ENCODE results near the gene TSEN34.
"Not testable (repeated sequence)": the region's sequence is repeated elsewhere in the genome, so short reads cannot be mapped to it uniquely, and the experiment has no call there.

Gene TSEN34

DNA sequence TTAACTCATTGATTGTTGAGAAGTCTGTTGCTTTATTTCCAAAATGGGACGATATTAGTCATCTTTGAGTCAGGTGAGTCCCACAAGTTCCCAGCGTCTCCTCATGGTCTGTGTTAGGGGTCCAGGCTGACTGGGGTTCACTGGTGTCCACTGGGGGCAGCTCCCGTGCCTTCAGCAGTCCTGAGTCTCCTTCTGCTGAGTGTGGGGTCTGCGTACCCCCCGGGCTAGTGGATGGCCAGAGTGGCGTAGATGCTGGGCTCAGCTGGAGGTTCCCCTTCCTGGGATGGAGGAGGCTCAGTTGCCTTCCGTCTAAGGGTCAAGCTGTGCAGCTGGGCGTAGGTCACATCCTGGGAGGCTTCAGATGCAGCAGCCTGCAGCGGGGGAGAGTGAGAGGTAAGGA is 25.8 kb downstream of the TSEN34 start:
- TF ChIP-seq, protein P1, sequence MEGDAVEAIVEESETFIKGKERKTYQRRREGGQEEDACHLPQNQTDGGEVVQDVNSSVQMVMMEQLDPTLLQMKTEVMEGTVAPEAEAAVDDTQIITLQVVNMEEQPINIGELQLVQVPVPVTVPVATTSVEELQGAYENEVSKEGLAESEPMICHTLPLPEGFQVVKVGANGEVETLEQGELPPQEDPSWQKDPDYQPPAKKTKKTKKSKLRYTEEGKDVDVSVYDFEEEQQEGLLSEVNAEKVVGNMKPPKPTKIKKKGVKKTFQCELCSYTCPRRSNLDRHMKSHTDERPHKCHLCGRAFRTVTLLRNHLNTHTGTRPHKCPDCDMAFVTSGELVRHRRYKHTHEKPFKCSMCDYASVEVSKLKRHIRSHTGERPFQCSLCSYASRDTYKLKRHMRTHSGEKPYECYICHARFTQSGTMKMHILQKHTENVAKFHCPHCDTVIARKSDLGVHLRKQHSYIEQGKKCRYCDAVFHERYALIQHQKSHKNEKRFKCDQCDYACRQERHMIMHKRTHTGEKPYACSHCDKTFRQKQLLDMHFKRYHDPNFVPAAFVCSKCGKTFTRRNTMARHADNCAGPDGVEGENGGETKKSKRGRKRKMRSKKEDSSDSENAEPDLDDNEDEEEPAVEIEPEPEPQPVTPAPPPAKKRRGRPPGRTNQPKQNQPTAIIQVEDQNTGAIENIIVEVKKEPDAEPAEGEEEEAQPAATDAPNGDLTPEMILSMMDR (conservative IDR thresholded peaks at IDR 0.05), result no peak
- TF ChIP-seq ZFX (IDR thresholded peaks at IDR 0.05), result no peak
- H3K27ac ChIP-seq, result no peak overlapping the region

- not testable (repeated sequence) for H3K27ac ChIP-seq
Measured at GRCh38 chr19:54217517-54218247, 26.6 kb downstream of the TSEN34 start.

- no peak overlapping the region for H3K27ac ChIP-seq
- no peak for TF ChIP-seq ZFX (IDR thresholded peaks at IDR 0.05)
- TF ChIP-seq, protein P1 (conservative IDR thresholded peaks at IDR 0.05), result no peak
Measured at GRCh38 chr19:54218259-54218658, 27.2 kb downstream of the TSEN34 start.

DNA sequence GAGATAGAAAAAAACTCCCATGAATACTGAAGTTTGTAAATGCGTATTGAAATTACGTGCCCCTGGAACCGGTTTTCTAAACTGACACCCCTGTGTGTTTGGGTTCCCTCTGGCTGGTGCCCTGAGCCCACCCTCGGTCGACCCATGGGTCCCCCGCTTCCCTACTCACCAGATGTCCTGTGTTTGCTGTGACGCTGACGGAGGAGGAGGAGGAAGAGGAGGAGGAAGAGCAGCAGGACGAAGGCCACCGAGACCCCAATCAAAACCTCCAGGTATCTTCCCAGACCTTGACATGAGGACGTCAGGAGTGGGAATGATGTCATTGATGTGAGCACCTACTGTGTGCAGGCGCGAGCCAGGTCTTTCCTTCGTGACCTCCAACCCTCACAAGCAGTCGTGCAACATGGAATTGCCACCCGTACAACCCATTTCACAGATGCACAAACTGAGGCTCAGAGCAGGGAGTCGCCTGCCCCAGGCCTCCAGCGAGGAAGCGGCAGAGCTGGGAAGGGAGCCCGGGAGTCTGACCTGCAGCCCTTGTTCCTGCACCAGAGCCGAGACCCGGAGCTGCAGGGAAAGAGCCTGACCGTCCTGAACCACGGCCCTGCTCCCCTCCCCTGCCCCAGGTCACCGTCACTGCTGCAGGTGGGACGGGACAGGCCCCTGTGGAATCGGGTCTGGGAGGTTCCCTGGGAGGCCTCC is 28.0 kb downstream of the TSEN34 start:
- H3K27ac ChIP-seq, result no peak overlapping the region
- TF ChIP-seq, protein P1 (conservative IDR thresholded peaks at IDR 0.05), result no peak
- TF ChIP-seq ZFX (IDR thresholded peaks at IDR 0.05), result no peak

DNA sequence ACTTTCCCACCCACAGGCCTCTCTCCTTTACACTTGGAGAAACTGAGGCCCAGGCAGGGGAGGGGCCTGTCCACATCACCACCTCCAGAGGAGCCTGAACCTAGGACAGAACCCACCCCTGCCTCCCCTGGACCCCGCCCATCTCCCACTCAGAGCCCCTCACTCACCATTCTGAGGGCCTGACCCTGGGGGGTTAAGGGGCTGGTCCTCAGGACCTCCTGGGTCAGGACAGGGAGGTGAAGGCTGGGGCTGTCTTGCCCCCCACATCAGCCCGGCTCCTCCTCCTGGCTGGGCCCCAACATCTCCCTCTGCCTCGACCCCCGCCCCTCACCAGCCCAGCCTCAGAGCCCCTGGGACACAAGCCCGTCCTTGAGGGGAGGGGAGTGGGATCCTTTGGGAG is 28.6 kb downstream of the TSEN34 start:
- not testable (repeated sequence) for H3K27ac ChIP-seq

DNA sequence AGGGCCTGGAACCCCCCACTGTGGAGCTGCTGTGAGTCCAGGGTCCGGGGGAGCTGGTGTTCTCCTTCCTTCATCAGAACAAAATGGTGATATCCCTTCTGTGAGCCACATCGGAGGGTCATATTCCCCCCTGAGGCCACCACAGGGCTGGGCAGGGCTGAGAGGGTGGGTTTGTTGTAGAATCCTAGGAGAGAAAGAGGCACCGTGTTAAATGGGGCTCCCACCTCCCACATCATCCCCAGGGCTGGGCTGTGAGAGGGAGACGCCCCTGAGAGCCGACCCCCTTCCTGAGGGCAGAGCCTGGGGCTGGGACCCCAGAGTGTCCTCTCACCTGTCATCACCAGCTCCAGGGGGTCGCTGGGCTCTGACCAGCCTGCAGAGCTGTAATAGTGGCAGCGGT is 30.8 kb downstream of the TSEN34 start:
- H3K27ac ChIP-seq, result not testable (repeated sequence)

GRCh38 chr19:54222474-54223276 is 31.6 kb downstream of the TSEN34 start, which contains the start of gene LILRB3:
Gene LILRB3 (minus strand): TSS chr19:54223007. CDS start chr19:54222976, 31 bp downstream.
- H3K27ac ChIP-seq, result not testable (repeated sequence)

DNA sequence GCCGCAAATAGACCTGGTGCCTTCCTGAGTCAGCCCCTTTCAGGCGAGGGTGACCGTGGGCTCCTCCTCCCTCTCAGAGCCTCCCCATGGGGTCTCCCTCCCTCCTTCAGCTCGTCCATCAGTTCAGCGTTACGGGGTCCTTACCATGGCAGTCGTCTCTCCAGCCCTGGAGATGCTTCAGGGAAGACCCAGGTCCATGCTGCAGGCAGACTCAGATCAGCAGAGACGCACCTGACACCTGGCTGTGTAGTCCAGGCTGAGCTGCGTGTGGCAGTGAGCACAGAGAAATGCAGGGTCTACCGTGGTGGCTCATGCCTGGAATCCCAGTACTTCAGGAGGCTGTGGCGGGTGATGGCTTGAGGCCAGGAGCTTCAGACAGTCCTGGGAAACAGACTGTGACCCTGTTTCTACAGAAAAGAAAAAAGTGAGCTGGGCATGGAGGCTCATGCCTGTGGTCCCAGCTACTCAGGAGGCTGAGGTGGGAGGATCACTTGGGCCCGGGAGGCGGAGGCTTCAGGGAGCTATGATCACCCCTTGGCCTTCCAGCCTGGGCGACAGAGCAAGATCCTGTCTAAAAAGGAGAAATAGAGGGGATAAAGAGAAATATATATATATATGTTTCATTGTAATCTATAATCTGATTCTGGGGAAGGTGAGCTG is 32.3 kb downstream of the TSEN34 start:
- H3K27ac ChIP-seq, result not testable (repeated sequence)

DNA sequence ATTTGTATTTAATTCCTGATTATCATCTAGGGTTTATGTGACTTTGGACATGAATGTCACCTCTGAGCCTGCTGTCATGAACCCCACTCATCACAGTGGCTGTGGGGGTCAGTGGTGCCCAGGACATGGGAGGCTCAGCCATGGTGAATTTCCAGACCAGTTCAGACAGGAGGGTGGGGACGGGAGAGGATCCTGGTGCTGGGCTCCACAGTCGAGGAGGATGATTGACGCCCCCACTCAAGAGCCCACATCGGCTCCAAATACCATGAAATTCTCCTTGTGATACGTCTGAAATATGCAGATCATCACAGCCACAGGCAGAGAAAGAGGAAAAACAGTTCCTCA is 32.8 kb downstream of the TSEN34 start:
- not testable (repeated sequence) for H3K27ac ChIP-seq

GRCh38 chr19:54224619-54225018 is 33.5 kb downstream of the TSEN34 start:
- H3K27ac ChIP-seq, result not testable (repeated sequence)

- TF ChIP-seq, protein P1 (conservative IDR thresholded peaks at IDR 0.05), result no peak
- TF ChIP-seq ZFX (IDR thresholded peaks at IDR 0.05), result no peak
- H3K27ac ChIP-seq, result no peak overlapping the region
Measured at GRCh38 chr19:54229146-54229545, 38.0 kb downstream of the TSEN34 start.
